ENCODE results near the gene FOXP2.
"Not testable (repeated sequence)": the region's sequence is repeated elsewhere in the genome, so short reads cannot be mapped to it uniquely, and the experiment has no call there.

Gene FOXP2

GRCh38 chr7:114414156-114415063, at the start of gene FOXP2:
TSS of gene FOXP2 (plus strand) at chr7:114414815. CDS start at chr7:114426512, 11,697 bp downstream.
- Mint-ChIP-seq H3K9me3 (no peaks in the 10 kb centered on the region), H3K4me3 (no peak within 1 kb of the TSS), H3K4me1 (no peaks in the 10 kb centered on the region), H3K36me3 (no peaks in the 10 kb centered on the region), H3K27ac (no peak within 1 kb of the TSS), H3K27me3 (no peaks in the 10 kb centered on the region)

- Mint-ChIP-seq H3K4me3 (no peak overlapping the region), H3K4me1 (no peaks in the 10 kb centered on the region), H3K27ac (no peak overlapping the region), H3K9me3 (no peaks in the 10 kb centered on the region), H3K36me3 (no peaks in the 10 kb centered on the region), H3K27me3 (no peaks in the 10 kb centered on the region)
Observed at GRCh38 chr7:114365791-114366190, 48.8 kb upstream of the FOXP2 start.

GRCh38 chr7:114368492-114368891, 46.1 kb upstream of the FOXP2 start:
- Mint-ChIP-seq H3K9me3 (no peaks in the 10 kb centered on the region), H3K27ac (no peak overlapping the region), H3K36me3 (no peaks in the 10 kb centered on the region), H3K27me3 (no peaks in the 10 kb centered on the region), H3K4me3 (no peak overlapping the region), H3K4me1 (no peaks in the 10 kb centered on the region)

- H3K4me1 Mint-ChIP-seq = no peaks in the 10 kb centered on the region
- no peak overlapping the region for H3K4me3 Mint-ChIP-seq
- H3K27ac Mint-ChIP-seq = no peak overlapping the region
- no peaks in the 10 kb centered on the region for H3K27me3 Mint-ChIP-seq
- no peaks in the 10 kb centered on the region for H3K9me3 Mint-ChIP-seq
- H3K36me3 Mint-ChIP-seq = no peaks in the 10 kb centered on the region
Observed at GRCh38 chr7:114369294-114369693, 45.3 kb upstream of the FOXP2 start.

GRCh38 chr7:114372619-114373018, 42.0 kb upstream of the FOXP2 start:
- no peaks in the 10 kb centered on the region for H3K27me3 Mint-ChIP-seq
- H3K27ac Mint-ChIP-seq = no peak overlapping the region
- H3K4me1 Mint-ChIP-seq = no peaks in the 10 kb centered on the region
- no peaks in the 10 kb centered on the region for H3K9me3 Mint-ChIP-seq
- H3K4me3 Mint-ChIP-seq = no peak overlapping the region
- no peaks in the 10 kb centered on the region for H3K36me3 Mint-ChIP-seq

GRCh38 chr7:114375907-114376306, 38.7 kb upstream of the FOXP2 start:
- Mint-ChIP-seq H3K27me3 (no peaks in the 10 kb centered on the region), H3K4me1 (no peaks in the 10 kb centered on the region), H3K36me3 (no peaks in the 10 kb centered on the region), H3K27ac (no peak overlapping the region), H3K4me3 (no peak overlapping the region), H3K9me3 (no peaks in the 10 kb centered on the region)

GRCh38 chr7:114383946-114384345, 30.7 kb upstream of the FOXP2 start:
- H3K4me3 Mint-ChIP-seq, H3K4me1 Mint-ChIP-seq, H3K27ac Mint-ChIP-seq, H3K9me3 Mint-ChIP-seq, H3K27me3 Mint-ChIP-seq, H3K36me3 Mint-ChIP-seq: not testable (repeated sequence)

- H3K4me3 Mint-ChIP-seq, H3K27ac Mint-ChIP-seq, H3K9me3 Mint-ChIP-seq, H3K4me1 Mint-ChIP-seq, H3K36me3 Mint-ChIP-seq, H3K27me3 Mint-ChIP-seq: not testable (repeated sequence)
Observed at GRCh38 chr7:114384346-114384745, 30.3 kb upstream of the FOXP2 start.

GRCh38 chr7:114388021-114388420, 26.6 kb upstream of the FOXP2 start:
- Mint-ChIP-seq H3K4me3 (no peak overlapping the region), H3K27me3 (no peaks in the 10 kb centered on the region), H3K9me3 (no peaks in the 10 kb centered on the region), H3K27ac (no peak overlapping the region), H3K36me3 (no peaks in the 10 kb centered on the region), H3K4me1 (no peaks in the 10 kb centered on the region)

GRCh38 chr7:114392686-114393085, 21.9 kb upstream of the FOXP2 start:
- Mint-ChIP-seq H3K27me3 (no peaks in the 10 kb centered on the region), H3K4me3 (no peak overlapping the region), H3K4me1 (no peaks in the 10 kb centered on the region), H3K36me3 (no peaks in the 10 kb centered on the region), H3K27ac (no peak overlapping the region), H3K9me3 (no peaks in the 10 kb centered on the region)

- Mint-ChIP-seq H3K36me3 (no peaks in the 10 kb centered on the region), H3K9me3 (no peaks in the 10 kb centered on the region), H3K4me3 (no peak overlapping the region), H3K4me1 (no peaks in the 10 kb centered on the region), H3K27me3 (no peaks in the 10 kb centered on the region), H3K27ac (no peak overlapping the region)
Observed at GRCh38 chr7:114402876-114403635, 11.6 kb upstream of the FOXP2 start.

- H3K27ac Mint-ChIP-seq = no peak overlapping the region
- no peaks in the 10 kb centered on the region for H3K27me3 Mint-ChIP-seq
- no peaks in the 10 kb centered on the region for H3K9me3 Mint-ChIP-seq
- no peak overlapping the region for H3K4me3 Mint-ChIP-seq
- H3K36me3 Mint-ChIP-seq = no peaks in the 10 kb centered on the region
- no peaks in the 10 kb centered on the region for H3K4me1 Mint-ChIP-seq
Observed at GRCh38 chr7:114405427-114405826, 9.2 kb upstream of the FOXP2 start.

GRCh38 chr7:114409750-114410149, 4.9 kb upstream of the FOXP2 start:
- Mint-ChIP-seq H3K9me3 (no peaks in the 10 kb centered on the region), H3K4me1 (no peaks in the 10 kb centered on the region), H3K36me3 (no peaks in the 10 kb centered on the region), H3K4me3 (no peak overlapping the region), H3K27me3 (no peaks in the 10 kb centered on the region), H3K27ac (no peak overlapping the region)

- Mint-ChIP-seq H3K27me3 (no peaks in the 10 kb centered on the region), H3K9me3 (no peaks in the 10 kb centered on the region), H3K4me1 (no peaks in the 10 kb centered on the region), H3K4me3 (no peak overlapping the region), H3K27ac (no peak overlapping the region), H3K36me3 (no peaks in the 10 kb centered on the region)
Observed at GRCh38 chr7:114412548-114412947, 2.1 kb upstream of the FOXP2 start.

GRCh38 chr7:114413761-114414155, 857 bp upstream of the FOXP2 start:
- Mint-ChIP-seq H3K4me3 (no peak overlapping the region), H3K36me3 (no peaks in the 10 kb centered on the region), H3K9me3 (no peaks in the 10 kb centered on the region)

More at GRCh38 chr7:114413761-114414155, 857 bp upstream of the FOXP2 start:
- Mint-ChIP-seq H3K27ac (no peak overlapping the region), H3K27me3 (no peaks in the 10 kb centered on the region), H3K4me1 (no peaks in the 10 kb centered on the region)

Measured in activated naive CD4-positive, alpha-beta T cell treated with anti-CD3 and anti-CD28 coated beads, Interleukin-2, amount 50 U/mL, for 24 hours (primary cell).